ENCODE results near the gene PGLYRP2.

Gene PGLYRP2

DNA sequence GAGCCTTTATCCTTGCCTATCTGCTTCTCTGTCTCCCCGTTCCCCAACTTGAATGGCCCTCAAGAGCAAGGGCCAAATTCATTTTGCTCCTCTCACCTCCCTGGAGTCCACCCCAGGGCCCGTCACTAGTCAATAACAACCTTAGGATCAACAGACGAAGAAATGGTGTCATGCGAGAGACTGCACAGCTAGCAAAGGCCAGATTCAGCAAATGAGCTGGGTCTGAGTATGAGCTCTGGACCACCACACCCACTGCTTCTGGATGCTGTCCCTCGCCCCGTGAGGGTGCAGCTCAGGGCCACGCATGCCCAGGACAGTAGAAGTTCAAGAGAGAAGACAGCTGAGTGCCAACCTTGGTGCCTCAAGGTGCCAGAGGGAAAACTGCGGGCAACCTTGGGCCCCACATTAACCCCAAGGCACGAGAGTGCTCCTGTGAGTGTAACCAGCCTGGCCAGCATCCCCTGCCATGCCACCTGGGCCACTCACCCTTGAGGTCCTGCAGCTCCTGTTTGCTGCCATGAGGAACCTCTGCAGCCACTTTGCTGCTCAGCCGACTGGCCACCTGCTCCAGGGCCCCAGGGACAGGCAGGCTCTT, 48.7 kb downstream of the PGLYRP2 start:
- DNase-seq (ENCODE audit: low spot score): no peak
- peak overlapping the region; percentile 13 for H2BK5ac ChIP-seq (ENCODE audit: low read length)
- peaks cover 28% of the 10 kb centered on the region for H3K79me1 ChIP-seq (ENCODE audit: low read depth, low read length)
- no CpG with 5 or more reads among the region's 10 CpGs for WGBS, 2 donors (ENCODE audit: extremely low coverage in 2 of 2, insufficient read length in 2 of 2, insufficient replicate concordance in 1 of 2)
- H2BK15ac ChIP-seq (ENCODE audit: low read length): no peak overlapping the region
- peak overlapping the region; percentile 11 for H3K4me2 ChIP-seq (ENCODE audit: insufficient read depth, low read length, poor library complexity, severe bottlenecking)
- peak overlapping the region in 1 of 2 donors; percentile 92 for H3K4me3 ChIP-seq (ENCODE audit: low read length in 2 of 2)
- H3K4me1 ChIP-seq (ENCODE audit: control insufficient read depth in 2 of 2, insufficient read depth in 1 of 2, low read depth in 1 of 2, low read length in 2 of 2): peaks cover 10 to 11% of the 10 kb centered on the region in 2 donors
- H3K9me3 ChIP-seq (replicated peaks in 1 of 2; ENCODE audit: control insufficient read depth in 2 of 2, insufficient read depth in 1 of 2, low read depth in 1 of 2, low read length in 2 of 2): peaks cover 0 to 2% of the 10 kb centered on the region in 2 donors
- no peaks in the 10 kb centered on the region for H3K27me3 ChIP-seq (ENCODE audit: control insufficient read depth in 3 of 3, insufficient read depth in 3 of 3, low read depth in 1 of 3, low read length in 3 of 3)
- no peak overlapping the region for H2AFZ ChIP-seq (ENCODE audit: low read length)
- no peak overlapping the region for H2AK5ac ChIP-seq (ENCODE audit: low read depth, low read length)
- no peak overlapping the region for H3K4ac ChIP-seq (ENCODE audit: low read length)
- H2BK12ac ChIP-seq (ENCODE audit: low read length): no peak overlapping the region
- H3K27ac ChIP-seq (replicated peaks; ENCODE audit: low read length): no peak overlapping the region
- H3K23ac ChIP-seq (ENCODE audit: low read depth, low read length, poor library complexity): peak overlapping the region; percentile 59
- no peak overlapping the region for H2BK120ac ChIP-seq (ENCODE audit: low read depth, low read length)
- H4K91ac ChIP-seq (ENCODE audit: low read depth, low read length, poor library complexity): peak overlapping the region; percentile 30
- no peak overlapping the region for H4K8ac ChIP-seq (ENCODE audit: low read depth, low read length)
- no peak overlapping the region for H3K18ac ChIP-seq (ENCODE audit: low read length)
- peak overlapping the region; percentile 51 for H3K9ac ChIP-seq (ENCODE audit: low read depth, low read length, poor library complexity)
- H3K36me3 ChIP-seq (replicated peaks in 1 of 2; ENCODE audit: control insufficient read depth in 2 of 2, insufficient read depth in 2 of 2, low read length in 2 of 2): peaks cover 32 to 51% of the 10 kb centered on the region in 2 donors
- peak overlapping the region; percentile 2 for H3K14ac ChIP-seq (ENCODE audit: low read length)

DNA sequence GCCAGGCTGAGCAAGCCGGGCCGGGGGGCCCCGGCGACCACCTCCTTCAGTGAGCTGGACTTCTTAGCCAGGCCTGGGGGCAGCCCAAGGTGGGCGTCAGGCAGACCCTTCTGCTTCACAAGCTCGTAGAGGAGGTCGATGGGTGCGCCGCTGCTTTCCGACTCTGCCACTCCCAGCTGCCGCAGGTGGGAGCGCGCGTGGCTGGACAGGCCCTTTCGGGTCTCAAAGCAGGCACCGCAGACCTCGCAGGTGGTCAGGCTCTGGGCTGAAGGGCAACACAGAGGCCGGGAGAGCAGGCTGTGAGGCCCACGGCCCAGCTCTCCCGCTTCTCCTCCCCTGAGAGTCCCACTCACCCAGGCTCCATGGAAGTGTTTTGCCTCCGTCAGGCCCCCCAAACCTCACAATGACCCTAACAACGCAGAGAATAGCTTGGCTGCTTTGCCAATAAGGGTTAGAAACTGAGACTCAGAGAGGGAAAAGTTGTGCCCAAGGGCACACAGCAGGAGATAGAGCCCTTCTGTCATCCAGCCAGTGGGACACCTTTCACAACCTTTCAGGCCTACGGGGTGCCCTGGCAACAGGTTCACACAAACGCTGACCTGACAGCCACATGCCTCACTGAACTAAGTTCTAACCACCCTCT, 49.4 kb downstream of the PGLYRP2 start:
- H2AFZ ChIP-seq (ENCODE audit: low read length): no peak overlapping the region
- H3K36me3 ChIP-seq (replicated peaks in 1 of 2; ENCODE audit: control insufficient read depth in 2 of 2, insufficient read depth in 2 of 2, low read length in 2 of 2): peaks cover 37 to 58% of the 10 kb centered on the region in 2 donors
- H4K8ac ChIP-seq (ENCODE audit: low read depth, low read length): no peak overlapping the region
- no peak overlapping the region for H3K14ac ChIP-seq (ENCODE audit: low read length)
- no peak overlapping the region for H3K27ac ChIP-seq (replicated peaks; ENCODE audit: low read length)
- no peak overlapping the region for H3K23ac ChIP-seq (ENCODE audit: low read depth, low read length, poor library complexity)
- no peak overlapping the region for H4K91ac ChIP-seq (ENCODE audit: low read depth, low read length, poor library complexity)
- DNase-seq (ENCODE audit: low spot score): no peak
- peak overlapping the region in 1 of 2 donors; percentile 92 for H3K4me3 ChIP-seq (ENCODE audit: low read length in 2 of 2)
- no peak overlapping the region for H3K4ac ChIP-seq (ENCODE audit: low read length)
- WGBS, 2 donors (ENCODE audit: extremely low coverage in 2 of 2, insufficient read length in 2 of 2, insufficient replicate concordance in 1 of 2): no CpG with 5 or more reads among the region's 24 CpGs
- H3K18ac ChIP-seq (ENCODE audit: low read length): no peak overlapping the region
- peak overlapping the region; percentile 35 for H2AK5ac ChIP-seq (ENCODE audit: low read depth, low read length)
- no peak overlapping the region for H3K9ac ChIP-seq (ENCODE audit: low read depth, low read length, poor library complexity)
- H3K9me3 ChIP-seq (replicated peaks in 1 of 2; ENCODE audit: control insufficient read depth in 2 of 2, insufficient read depth in 1 of 2, low read depth in 1 of 2, low read length in 2 of 2): peaks cover 0 to 2% of the 10 kb centered on the region in 2 donors
- H2BK12ac ChIP-seq (ENCODE audit: low read length): peak overlapping the region; percentile 10
- no peaks in the 10 kb centered on the region for H3K27me3 ChIP-seq (ENCODE audit: control insufficient read depth in 3 of 3, insufficient read depth in 3 of 3, low read depth in 1 of 3, low read length in 3 of 3)
- peak overlapping the region; percentile 13 for H2BK5ac ChIP-seq (ENCODE audit: low read length)
- peaks cover 28% of the 10 kb centered on the region for H3K79me1 ChIP-seq (ENCODE audit: low read depth, low read length)
- peak overlapping the region; percentile 11 for H3K4me2 ChIP-seq (ENCODE audit: insufficient read depth, low read length, poor library complexity, severe bottlenecking)
- no peak overlapping the region for H2BK120ac ChIP-seq (ENCODE audit: low read depth, low read length)
- no peak overlapping the region for H2BK15ac ChIP-seq (ENCODE audit: low read length)
- H3K4me1 ChIP-seq (ENCODE audit: control insufficient read depth in 2 of 2, insufficient read depth in 1 of 2, low read depth in 1 of 2, low read length in 2 of 2): peaks cover 10 to 11% of the 10 kb centered on the region in 2 donors

DNA sequence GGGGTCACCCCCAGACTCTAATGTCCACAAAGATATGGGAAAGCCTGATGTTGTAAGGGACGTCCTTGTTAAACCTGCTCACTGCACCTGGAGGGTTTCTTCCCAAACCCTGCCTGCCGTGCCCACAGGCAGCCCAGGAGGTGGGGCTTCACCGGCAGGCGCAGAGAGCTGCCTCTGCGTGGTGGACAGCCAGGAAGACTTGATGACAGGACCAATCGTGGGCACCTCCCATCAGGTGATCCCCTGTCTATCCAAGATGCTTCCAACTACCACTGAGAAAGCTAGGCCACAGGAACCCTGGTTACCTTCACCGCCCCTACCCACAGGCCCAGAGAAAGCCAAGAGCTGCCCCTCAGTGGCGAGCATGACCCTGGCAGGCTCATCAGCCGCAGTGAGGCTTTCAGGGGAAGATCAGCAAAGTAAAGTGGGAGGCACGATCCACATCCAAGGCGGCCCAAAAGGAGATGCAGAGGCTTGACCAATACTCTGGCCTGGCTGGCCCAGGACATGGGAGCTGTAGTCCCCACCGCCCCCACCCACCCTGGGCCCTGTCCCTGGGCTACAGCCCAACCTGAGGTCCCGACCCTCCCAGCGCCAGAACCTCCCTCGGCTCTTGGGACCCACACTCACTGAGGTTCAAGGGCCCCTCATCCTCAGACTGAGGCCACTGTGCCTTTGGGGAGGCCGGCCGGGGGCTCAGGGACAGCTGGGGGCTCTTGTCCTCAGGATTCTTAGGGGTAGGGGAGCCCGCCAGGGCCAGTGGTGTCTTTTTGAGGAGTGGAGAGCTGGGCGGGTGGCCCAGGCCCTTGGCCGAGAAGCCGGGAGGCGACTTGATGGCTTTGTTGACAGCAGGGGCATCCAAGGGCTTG, 50.1 kb downstream of the PGLYRP2 start:
- Histone ChIP-seq H3K9ac (ENCODE audit: low read depth, low read length, poor library complexity) (no peak overlapping the region), H3K4ac (ENCODE audit: low read length) (no peak overlapping the region), H3K36me3 (replicated peaks in 1 of 2; ENCODE audit: control insufficient read depth in 2 of 2, insufficient read depth in 2 of 2, low read length in 2 of 2) (peaks cover 44 to 65% of the 10 kb centered on the region in 2 donors), H3K23ac (ENCODE audit: low read depth, low read length, poor library complexity) (peak overlapping the region; percentile 25), H2BK12ac (ENCODE audit: low read length) (no peak overlapping the region), H2BK120ac (ENCODE audit: low read depth, low read length) (no peak overlapping the region), H3K18ac (ENCODE audit: low read length) (no peak overlapping the region), H3K14ac (ENCODE audit: low read length) (no peak overlapping the region), H4K91ac (ENCODE audit: low read depth, low read length, poor library complexity) (no peak overlapping the region), H3K9me3 (replicated peaks in 1 of 2; ENCODE audit: control insufficient read depth in 2 of 2, insufficient read depth in 1 of 2, low read depth in 1 of 2, low read length in 2 of 2) (peaks cover 0 to 2% of the 10 kb centered on the region in 2 donors), H2AFZ (ENCODE audit: low read length) (no peak overlapping the region), H3K79me1 (ENCODE audit: low read depth, low read length) (peaks cover 28% of the 10 kb centered on the region), H2BK5ac (ENCODE audit: low read length) (peak overlapping the region; percentile 19), H3K27ac (replicated peaks; ENCODE audit: low read length) (no peak overlapping the region), H2BK15ac (ENCODE audit: low read length) (no peak overlapping the region), H3K27me3 (ENCODE audit: control insufficient read depth in 3 of 3, insufficient read depth in 3 of 3, low read depth in 1 of 3, low read length in 3 of 3) (no peaks in the 10 kb centered on the region), H3K4me3 (ENCODE audit: low read length in 2 of 2) (no peak overlapping the region), H3K4me1 (ENCODE audit: control insufficient read depth in 2 of 2, insufficient read depth in 1 of 2, low read depth in 1 of 2, low read length in 2 of 2) (peaks cover 10 to 11% of the 10 kb centered on the region in 2 donors), H3K4me2 (ENCODE audit: insufficient read depth, low read length, poor library complexity, severe bottlenecking) (no peak overlapping the region), H4K8ac (ENCODE audit: low read depth, low read length) (no peak overlapping the region), H2AK5ac (ENCODE audit: low read depth, low read length) (no peak overlapping the region)
- DNase-seq (ENCODE audit: low spot score): no peak
- no CpG with 5 or more reads among the region's 22 CpGs for WGBS, 2 donors (ENCODE audit: extremely low coverage in 2 of 2, insufficient read length in 2 of 2, insufficient replicate concordance in 1 of 2)
